Endodermal cell (in vitro differentiated cells): ENCODE data around the gene ARHGAP22. TPM values are rescaled to one million over a fixed set of nuclear protein-coding genes. Genes with fewer than 3 reads are reported as not detected.

Experiments
- DNase-seq: peaks from one replicate; pipeline ENCODE4 v3.0.0-alpha.2; 2017
- H3K27ac ChIP-seq: 2 replicates; pipeline ENCODE4 v1.5.1; 2013; ENCODE audit warnings: mild to moderate bottlenecking, low read depth, low read length, moderate library complexity
- H3K27me3 ChIP-seq: 2 replicates; pipeline ENCODE4 v1.6.1; 2013; ENCODE audit warnings: mild to moderate bottlenecking, low read length, moderate library complexity; ENCODE audit not compliant: insufficient read depth, control insufficient read depth, poor library complexity, severe bottlenecking
- H3K36me3 ChIP-seq: 2 replicates; pipeline ENCODE4 v1.7.0; 2013; ENCODE audit warnings: mild to moderate bottlenecking, low read length, moderate library complexity; ENCODE audit not compliant: control insufficient read depth, insufficient read depth
- H3K4me1 ChIP-seq: one replicate; pipeline ENCODE4 v1.7.0; 2013; ENCODE audit warnings: low read length; ENCODE audit not compliant: control insufficient read depth, insufficient read depth
- H3K4me3 ChIP-seq: 2 replicates; pipeline ENCODE4 v1.5.1; 2013; ENCODE audit warnings: mild to moderate bottlenecking, low read length, moderate library complexity
- H3K9ac ChIP-seq: 2 replicates; pipeline ENCODE4 v1.6.1; 2013; ENCODE audit warnings: mild to moderate bottlenecking, low read length, moderate library complexity; ENCODE audit not compliant: poor library complexity, severe bottlenecking; ENCODE audit errors: extremely low read depth
- H3K9me3 ChIP-seq: 2 replicates; pipeline ENCODE4 v1.6.1; 2013; ENCODE audit warnings: mild to moderate bottlenecking, low read length, moderate library complexity; ENCODE audit not compliant: control insufficient read depth
- H3K27ac Mint-ChIP-seq: 2 replicates; pipeline ENCODE4 v1.8.0; 2020; ENCODE audit warnings: mixed read lengths
- H3K27me3 Mint-ChIP-seq: 2 replicates; pipeline ENCODE4 v1.8.0; 2021; ENCODE audit warnings: mild to moderate bottlenecking, mixed read lengths; ENCODE audit not compliant: insufficient read depth
- H3K36me3 Mint-ChIP-seq: 2 replicates; pipeline ENCODE4 v1.8.0; 2020; ENCODE audit warnings: low read depth, mixed read lengths
- H3K4me1 Mint-ChIP-seq: 2 replicates; pipeline ENCODE4 v1.8.0; 2020; ENCODE audit warnings: mixed read lengths
- H3K4me3 Mint-ChIP-seq: 2 replicates; pipeline ENCODE4 v1.8.0; 2020; ENCODE audit warnings: mild to moderate bottlenecking, moderate library complexity, mixed read lengths
- H3K9me3 Mint-ChIP-seq: 2 replicates; pipeline ENCODE4 v1.8.0; 2020; ENCODE audit warnings: mild to moderate bottlenecking, mixed read lengths
- WGBS, 2 experiments: methylation state at CpG; one replicate each; pipeline versions ENCODE4 v1.1.5 to v1.1.7; 2013; ENCODE audit warnings: missing lambda C conversion rate in 2 of 2, mixed read lengths in 1 of 2; ENCODE audit not compliant: insufficient coverage in 1 of 2, insufficient read length in 1 of 2; 5-methylcytosine and 5-hydroxymethylcytosine counted together
- total RNA-seq, 2 donors: library from RNA; stranded (reverse); fragmentation: NEBNext Ultra II Directional in 1 of 2; extraction: Animal tissue kit (Norgen Biotek cat#: 25700) in 1 of 2; gene quantifications; 2 replicates in 1 of 2; 3 replicates in 1 of 2; pipeline ENCODE4 v1.2.1, GENCODE V29; 2021
- TF ChIP-seq, protein P1 (sequence below): fragments of 200-600 bp; sonication (generic); conservative IDR thresholded peaks from 2 replicates; pipeline ENCODE4 v1.5.0; 2021; ENCODE audit warnings: antibody characterized with exemption, mild to moderate bottlenecking

Gene ARHGAP22
- total RNA-seq, 2 donors from 2014 or later, result 10.3 to 14.1 TPM

DNA sequence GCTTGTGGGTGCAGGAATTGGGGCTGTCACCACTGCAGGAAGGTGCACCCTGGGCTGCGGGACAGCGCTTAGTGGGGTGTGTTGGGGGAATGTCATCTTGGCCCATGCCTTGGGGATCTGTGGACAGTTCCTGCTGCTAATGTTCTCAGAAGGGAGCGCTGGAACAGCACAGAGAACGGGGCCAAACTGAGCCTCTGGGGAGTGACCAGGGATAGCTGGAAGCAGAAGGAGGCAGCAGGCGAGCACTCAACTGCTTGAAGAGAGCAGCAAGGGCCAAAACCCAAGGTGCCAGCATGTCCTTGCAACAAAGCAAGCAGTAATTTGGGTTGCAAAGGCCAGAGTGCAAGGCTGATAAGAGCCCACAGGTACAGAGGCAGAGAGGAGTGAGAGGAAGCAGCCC lies 48.5 kb upstream of the ARHGAP22 start:
- peaks cover 78% of the 10 kb centered on the region for H3K27me3 Mint-ChIP-seq
- DNase-seq, result no peak
- TF ChIP-seq, protein P1, sequence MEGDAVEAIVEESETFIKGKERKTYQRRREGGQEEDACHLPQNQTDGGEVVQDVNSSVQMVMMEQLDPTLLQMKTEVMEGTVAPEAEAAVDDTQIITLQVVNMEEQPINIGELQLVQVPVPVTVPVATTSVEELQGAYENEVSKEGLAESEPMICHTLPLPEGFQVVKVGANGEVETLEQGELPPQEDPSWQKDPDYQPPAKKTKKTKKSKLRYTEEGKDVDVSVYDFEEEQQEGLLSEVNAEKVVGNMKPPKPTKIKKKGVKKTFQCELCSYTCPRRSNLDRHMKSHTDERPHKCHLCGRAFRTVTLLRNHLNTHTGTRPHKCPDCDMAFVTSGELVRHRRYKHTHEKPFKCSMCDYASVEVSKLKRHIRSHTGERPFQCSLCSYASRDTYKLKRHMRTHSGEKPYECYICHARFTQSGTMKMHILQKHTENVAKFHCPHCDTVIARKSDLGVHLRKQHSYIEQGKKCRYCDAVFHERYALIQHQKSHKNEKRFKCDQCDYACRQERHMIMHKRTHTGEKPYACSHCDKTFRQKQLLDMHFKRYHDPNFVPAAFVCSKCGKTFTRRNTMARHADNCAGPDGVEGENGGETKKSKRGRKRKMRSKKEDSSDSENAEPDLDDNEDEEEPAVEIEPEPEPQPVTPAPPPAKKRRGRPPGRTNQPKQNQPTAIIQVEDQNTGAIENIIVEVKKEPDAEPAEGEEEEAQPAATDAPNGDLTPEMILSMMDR, result no peak
- 83 to 84% methylated on average over 1 to 5 of the region's 5 CpGs for WGBS, 2 experiments
- H3K4me3 Mint-ChIP-seq, result no peak overlapping the region
- Histone ChIP-seq H3K27ac (no peak overlapping the region), H3K4me3 (no peak overlapping the region), H3K9me3 (no peaks in the 10 kb centered on the region), H3K36me3 (no peaks in the 10 kb centered on the region), H3K9ac (no peak overlapping the region), H3K4me1 (no peaks in the 10 kb centered on the region), H3K27me3 (peaks cover 35% of the 10 kb centered on the region)
- H3K27ac Mint-ChIP-seq, result no peak overlapping the region
- H3K36me3 Mint-ChIP-seq, result no peaks in the 10 kb centered on the region
- H3K4me1 Mint-ChIP-seq, result peaks cover 5% of the 10 kb centered on the region
- no peaks in the 10 kb centered on the region for H3K9me3 Mint-ChIP-seq

DNA sequence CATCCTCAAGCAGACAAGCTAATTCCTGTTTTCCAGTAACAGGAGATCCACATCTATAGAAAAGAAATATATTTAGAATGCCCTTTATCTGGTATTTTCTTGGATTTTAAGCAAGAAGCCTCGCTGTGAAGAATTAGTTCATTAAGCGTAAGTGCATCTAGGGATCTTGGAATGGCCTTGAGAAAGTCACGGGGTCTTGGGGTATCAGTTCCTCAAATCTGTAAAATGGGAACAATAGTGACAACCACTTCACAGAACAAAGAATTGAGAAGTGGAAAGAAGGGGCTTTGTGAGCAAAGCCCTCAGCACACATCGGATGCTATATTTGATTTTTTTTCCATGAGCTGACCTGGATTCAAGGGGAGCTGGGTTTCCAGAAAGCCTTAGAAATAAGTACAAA lies 47.5 kb upstream of the ARHGAP22 start:
- no peaks in the 10 kb centered on the region for H3K36me3 Mint-ChIP-seq
- H3K27me3 Mint-ChIP-seq, result peaks cover 69% of the 10 kb centered on the region
- no peak for DNase-seq
- Histone ChIP-seq H3K36me3 (no peaks in the 10 kb centered on the region), H3K27ac (no peak overlapping the region), H3K27me3 (peaks cover 30% of the 10 kb centered on the region), H3K4me3 (no peak overlapping the region), H3K4me1 (no peaks in the 10 kb centered on the region), H3K9ac (no peak overlapping the region), H3K9me3 (no peaks in the 10 kb centered on the region)
- H3K9me3 Mint-ChIP-seq, result no peaks in the 10 kb centered on the region
- no peak overlapping the region for H3K27ac Mint-ChIP-seq
- no peak overlapping the region for H3K4me3 Mint-ChIP-seq
- H3K4me1 Mint-ChIP-seq, result peaks cover 5% of the 10 kb centered on the region
- WGBS, 2 experiments, result 90 to 95% methylated on average over 4 of the region's 4 CpGs
- TF ChIP-seq, protein P1, result no peak

DNA sequence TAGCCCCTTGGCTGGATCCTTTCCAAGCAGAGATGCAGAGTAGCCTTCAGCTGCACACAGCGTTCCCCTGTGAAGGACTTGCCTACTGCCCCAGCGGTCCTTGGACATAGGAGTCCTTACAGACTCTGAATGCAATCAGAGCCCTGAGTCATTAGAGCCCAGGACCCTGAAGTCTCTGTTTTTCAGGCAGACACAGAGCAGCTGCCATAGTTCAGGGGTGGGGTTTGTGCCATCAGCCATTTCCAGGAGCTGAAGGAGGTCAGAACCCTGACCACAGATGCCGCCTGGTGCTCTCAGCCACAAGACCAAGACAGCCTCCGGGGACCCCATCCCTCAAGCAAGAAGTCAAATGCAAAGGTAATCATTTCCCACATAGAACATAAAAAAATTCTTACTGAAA lies 47.0 kb upstream of the ARHGAP22 start:
- Histone ChIP-seq H3K4me1 (no peaks in the 10 kb centered on the region), H3K9ac (no peak overlapping the region), H3K9me3 (no peaks in the 10 kb centered on the region), H3K4me3 (no peak overlapping the region), H3K27me3 (peaks cover 25% of the 10 kb centered on the region), H3K27ac (no peak overlapping the region), H3K36me3 (no peaks in the 10 kb centered on the region)
- Mint-ChIP-seq H3K9me3 (no peaks in the 10 kb centered on the region), H3K27me3 (peaks cover 64% of the 10 kb centered on the region), H3K4me1 (peaks cover 5% of the 10 kb centered on the region), H3K27ac (no peak overlapping the region), H3K4me3 (no peak overlapping the region), H3K36me3 (no peaks in the 10 kb centered on the region)
- WGBS, 2 experiments, result 79 to 93% methylated on average over 3 to 4 of the region's 4 CpGs
- DNase-seq, result no peak
- TF ChIP-seq, protein P1, result no peak
